Measurements from ENCODE around the gene STMN1.

STMN1 gene

DNA sequence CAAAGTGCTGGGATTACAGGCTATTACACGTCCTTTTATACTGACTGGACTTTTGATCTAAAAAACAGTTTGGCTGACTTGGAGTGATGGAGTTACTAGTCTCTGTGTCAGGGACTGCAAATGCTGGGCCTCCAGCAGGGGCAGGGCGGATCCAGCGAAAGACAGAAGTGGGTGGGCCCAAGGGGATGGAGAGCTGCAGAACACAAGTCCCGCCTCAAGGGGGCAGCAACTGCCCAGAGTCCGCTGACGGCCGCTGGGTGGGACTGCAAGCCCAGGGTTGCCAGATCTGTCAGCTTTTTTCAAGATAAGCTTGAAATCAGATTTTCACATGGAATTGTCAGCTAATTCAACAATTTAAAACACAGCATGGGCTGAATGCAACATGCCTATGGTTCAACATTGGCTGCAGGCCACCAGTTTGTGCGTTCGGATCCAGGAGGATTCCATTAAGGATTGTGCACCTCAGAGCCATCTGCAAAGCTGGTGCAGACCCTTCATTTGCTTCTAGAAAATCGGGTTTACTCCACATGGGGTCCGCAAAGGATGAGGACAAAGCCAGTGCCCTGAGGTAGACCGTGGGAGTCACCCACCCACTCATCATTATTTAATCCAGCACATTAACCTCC is 10.7 kb downstream of the STMN1 start:
- H3K36me3 ChIP-seq (ENCODE audit: control insufficient read depth in 1 of 2, insufficient read depth in 2 of 2, low read depth in 1 of 2, low read length in 2 of 2) = peaks cover 16 to 25% of the 10 kb centered on the region in 2 experiments
- DNase-seq = peak; percentile 90
- peak overlapping the region; percentile 11 for H3K27ac ChIP-seq (ENCODE audit: low read length, poor library complexity, severe bottlenecking)
- peaks cover 29% of the 10 kb centered on the region for H3K79me1 ChIP-seq (replicated peaks; ENCODE audit: low read length, poor library complexity, severe bottlenecking)
- peak overlapping the region; percentile 27 for H4K8ac ChIP-seq (ENCODE audit: low read length)
- 12% methylated on average over 10 of the region's 12 CpGs for WGBS
- H3K9me3 ChIP-seq (ENCODE audit: control insufficient read depth, low read length) = no peaks in the 10 kb centered on the region
- no peak overlapping the region for H2BK15ac ChIP-seq (ENCODE audit: low read depth, poor library complexity, severe bottlenecking)
- H2BK12ac ChIP-seq (ENCODE audit: low read length in 2 of 2) = peak overlapping the region in 1 of 2 experiments; percentile 12
- H2AK5ac ChIP-seq (ENCODE audit: low read length, severe bottlenecking) = peak overlapping the region; percentile 25
- no peak overlapping the region for H4K91ac ChIP-seq (ENCODE audit: low read length)
- H3K4me2 ChIP-seq (ENCODE audit: low read length, poor library complexity, severe bottlenecking) = no peak overlapping the region
- no peak overlapping the region for H2AFZ ChIP-seq (ENCODE audit: low read depth, low read length)
- H3K27me3 ChIP-seq (ENCODE audit: control insufficient read depth in 1 of 2, insufficient read depth in 1 of 2, low read length in 2 of 2) = no peaks in the 10 kb centered on the region
- H3K18ac ChIP-seq (ENCODE audit: low read depth in 1 of 2, low read length in 2 of 2) = no peak overlapping the region
- no peak overlapping the region for H3K23ac ChIP-seq (ENCODE audit: low read length in 2 of 2)
- no peak overlapping the region for H3K4ac ChIP-seq (ENCODE audit: low read depth in 1 of 2, low read length in 2 of 2)
- H3K14ac ChIP-seq (ENCODE audit: low read length in 2 of 2) = no peak overlapping the region
- peak overlapping the region; percentile 48 for H3K9ac ChIP-seq (ENCODE audit: low read length)
- no peak overlapping the region for H3K4me3 ChIP-seq (ENCODE audit: insufficient read depth in 1 of 2, low read depth in 1 of 2, low read length in 2 of 2)
- peaks cover 27% of the 10 kb centered on the region for H3K4me1 ChIP-seq (ENCODE audit: control insufficient read depth, insufficient read depth, low read depth, low read length)
- no peak overlapping the region for H2BK120ac ChIP-seq (ENCODE audit: low read depth, low read length)
- no peak overlapping the region for H2BK5ac ChIP-seq (ENCODE audit: low read depth, low read length, poor library complexity, severe bottlenecking)

- DNase-seq = peak; percentile 35
- H3K9me3 ChIP-seq (ENCODE audit: control insufficient read depth, low read length) = no peaks in the 10 kb centered on the region
- no peak overlapping the region for H3K4ac ChIP-seq (ENCODE audit: low read depth in 1 of 2, low read length in 2 of 2)
- peak overlapping the region; percentile 96 for H4K8ac ChIP-seq (ENCODE audit: low read length)
- no peak overlapping the region for H3K4me3 ChIP-seq (ENCODE audit: insufficient read depth in 1 of 2, low read depth in 1 of 2, low read length in 2 of 2)
- peaks cover 31% of the 10 kb centered on the region for H3K4me1 ChIP-seq (ENCODE audit: control insufficient read depth, insufficient read depth, low read depth, low read length)
- peak overlapping the region; percentile 77 for H4K91ac ChIP-seq (ENCODE audit: low read length)
- peak overlapping the region; percentile 14 to 64 for H3K18ac ChIP-seq (ENCODE audit: low read depth in 1 of 2, low read length in 2 of 2)
- H3K27me3 ChIP-seq (ENCODE audit: control insufficient read depth in 1 of 2, insufficient read depth in 1 of 2, low read length in 2 of 2) = no peaks in the 10 kb centered on the region
- no peak overlapping the region for H3K23ac ChIP-seq (ENCODE audit: low read length in 2 of 2)
- peaks cover 16% of the 10 kb centered on the region for H3K79me1 ChIP-seq (replicated peaks; ENCODE audit: low read length, poor library complexity, severe bottlenecking)
- no peak overlapping the region for H3K14ac ChIP-seq (ENCODE audit: low read length in 2 of 2)
- no peak overlapping the region for H3K4me2 ChIP-seq (ENCODE audit: low read length, poor library complexity, severe bottlenecking)
- H3K27ac ChIP-seq (ENCODE audit: low read length, poor library complexity, severe bottlenecking) = peak overlapping the region; percentile 62
- no peak overlapping the region for H2BK15ac ChIP-seq (ENCODE audit: low read depth, poor library complexity, severe bottlenecking)
- peak overlapping the region; percentile 68 for H2BK120ac ChIP-seq (ENCODE audit: low read depth, low read length)
- H2BK12ac ChIP-seq (ENCODE audit: low read length in 2 of 2) = peak overlapping the region in 1 of 2 experiments; percentile 50
- H2AFZ ChIP-seq (ENCODE audit: low read depth, low read length) = no peak overlapping the region
- peak overlapping the region; percentile 13 for H2AK5ac ChIP-seq (ENCODE audit: low read length, severe bottlenecking)
- H3K9ac ChIP-seq (ENCODE audit: low read length) = peak overlapping the region; percentile 89
- WGBS = 65% methylated on average over 3 of the region's 4 CpGs
- H2BK5ac ChIP-seq (ENCODE audit: low read depth, low read length, poor library complexity, severe bottlenecking) = no peak overlapping the region
- peaks cover 0 to 13% of the 10 kb centered on the region in 2 experiments for H3K36me3 ChIP-seq (ENCODE audit: control insufficient read depth in 1 of 2, insufficient read depth in 2 of 2, low read depth in 1 of 2, low read length in 2 of 2)
Measured at GRCh38 chr1:25893116-25893515, 13.1 kb downstream of the STMN1 start.

DNA sequence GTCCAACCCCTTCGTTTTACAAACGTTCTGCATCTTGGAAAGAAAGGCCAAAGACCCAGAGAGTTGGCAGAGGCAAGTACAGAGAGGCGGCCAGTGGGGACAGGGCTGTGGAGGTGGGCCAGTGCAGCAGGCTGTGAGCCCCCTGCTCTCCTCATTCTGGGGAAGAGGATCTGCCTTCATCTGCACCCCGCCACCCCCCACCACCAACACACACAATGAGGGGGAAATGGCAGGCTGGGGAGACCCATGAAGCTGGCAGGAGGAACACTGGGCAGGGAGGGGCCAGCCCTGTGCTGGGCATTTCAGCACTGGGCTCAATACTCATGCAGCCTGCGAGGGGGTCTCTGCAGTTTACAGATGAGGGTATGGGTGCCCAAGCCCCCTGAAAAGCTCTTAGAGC is 14.6 kb downstream of the STMN1 start:
- H4K8ac ChIP-seq (ENCODE audit: low read length) = peak overlapping the region; percentile 83

DNA sequence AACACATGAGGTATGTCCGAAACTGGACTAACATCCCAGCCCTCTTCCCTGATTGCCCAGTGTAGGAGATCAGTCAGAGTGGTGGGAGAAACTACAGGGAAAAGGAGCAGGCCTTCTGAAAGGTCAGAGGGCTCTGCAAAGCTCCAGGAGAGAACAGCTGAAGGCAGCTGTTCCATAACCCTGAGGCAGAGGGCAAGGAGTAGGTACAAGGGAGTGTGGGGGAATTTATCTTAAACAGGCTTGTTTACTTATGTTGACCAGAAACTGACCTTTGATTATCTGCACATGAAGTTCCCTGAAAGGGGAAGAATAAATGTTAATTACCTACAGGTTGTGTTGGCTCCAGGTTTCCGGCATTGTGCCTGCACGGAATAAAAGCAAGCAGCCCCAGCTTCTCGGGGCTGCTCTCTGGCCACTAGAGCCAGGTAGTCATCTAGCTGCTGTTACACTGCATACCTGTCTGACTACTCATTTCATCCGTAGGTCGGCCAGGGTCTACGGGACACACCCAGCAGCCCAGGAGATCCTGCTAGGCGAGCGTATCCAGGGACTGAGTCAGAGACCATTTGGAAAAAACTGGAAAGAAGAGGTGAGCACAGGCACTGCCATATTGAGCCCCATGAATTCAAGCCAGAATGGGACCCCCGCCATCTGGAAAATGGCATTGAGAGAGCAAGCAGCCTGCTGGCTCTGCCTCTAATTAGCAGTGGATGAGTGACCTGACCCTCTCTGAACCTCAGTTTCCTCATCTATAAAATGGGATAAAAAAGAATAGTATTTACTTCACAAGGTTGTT is 15.8 kb downstream of the STMN1 start:
- Histone ChIP-seq H3K4me3 (ENCODE audit: insufficient read depth in 1 of 2, low read depth in 1 of 2, low read length in 2 of 2) (no peak overlapping the region), H3K23ac (ENCODE audit: low read length in 2 of 2) (no peak overlapping the region), H3K4me2 (ENCODE audit: low read length, poor library complexity, severe bottlenecking) (no peak overlapping the region), H2AK5ac (ENCODE audit: low read length, severe bottlenecking) (peak overlapping the region; percentile 66), H3K36me3 (ENCODE audit: control insufficient read depth in 1 of 2, insufficient read depth in 2 of 2, low read depth in 1 of 2, low read length in 2 of 2) (peaks cover 0 to 6% of the 10 kb centered on the region in 2 experiments), H3K27ac (ENCODE audit: low read length, poor library complexity, severe bottlenecking) (peak overlapping the region; percentile 43), H3K4ac (ENCODE audit: low read depth in 1 of 2, low read length in 2 of 2) (no peak overlapping the region), H4K8ac (ENCODE audit: low read length) (peak overlapping the region; percentile 10), H3K27me3 (ENCODE audit: control insufficient read depth in 1 of 2, insufficient read depth in 1 of 2, low read length in 2 of 2) (no peaks in the 10 kb centered on the region), H3K14ac (ENCODE audit: low read length in 2 of 2) (peak overlapping the region in 1 of 2 experiments; percentile 44), H2BK5ac (ENCODE audit: low read depth, low read length, poor library complexity, severe bottlenecking) (no peak overlapping the region), H3K9ac (ENCODE audit: low read length) (no peak overlapping the region), H2BK15ac (ENCODE audit: low read depth, poor library complexity, severe bottlenecking) (no peak overlapping the region), H2BK120ac (ENCODE audit: low read depth, low read length) (no peak overlapping the region), H2AFZ (ENCODE audit: low read depth, low read length) (no peak overlapping the region), H3K18ac (ENCODE audit: low read depth in 1 of 2, low read length in 2 of 2) (peak overlapping the region in 1 of 2 experiments; percentile 72), H2BK12ac (ENCODE audit: low read length in 2 of 2) (peak overlapping the region; percentile 29 to 60), H3K9me3 (ENCODE audit: control insufficient read depth, low read length) (no peaks in the 10 kb centered on the region), H3K4me1 (ENCODE audit: control insufficient read depth, insufficient read depth, low read depth, low read length) (peaks cover 21% of the 10 kb centered on the region), H4K91ac (ENCODE audit: low read length) (no peak overlapping the region), H3K79me1 (replicated peaks; ENCODE audit: low read length, poor library complexity, severe bottlenecking) (peaks cover 9% of the 10 kb centered on the region)
- WGBS = 55% methylated on average over 10 of the region's 10 CpGs
- DNase-seq = peak; percentile 70

More for the DNA sequence above, 14.6 kb downstream of the STMN1 start:
- WGBS = 100% methylated on average over 2 of the region's 5 CpGs
- H3K79me1 ChIP-seq (replicated peaks; ENCODE audit: low read length, poor library complexity, severe bottlenecking) = peaks cover 9% of the 10 kb centered on the region
- peak overlapping the region; percentile 81 for H4K91ac ChIP-seq (ENCODE audit: low read length)
- H3K4me1 ChIP-seq (ENCODE audit: control insufficient read depth, insufficient read depth, low read depth, low read length) = peaks cover 30% of the 10 kb centered on the region
- peak overlapping the region; percentile 97 for H3K27ac ChIP-seq (ENCODE audit: low read length, poor library complexity, severe bottlenecking)
- H3K9me3 ChIP-seq (ENCODE audit: control insufficient read depth, low read length) = no peaks in the 10 kb centered on the region
- peak overlapping the region; percentile 92 for H2BK120ac ChIP-seq (ENCODE audit: low read depth, low read length)
- peak overlapping the region in 1 of 2 experiments; percentile 34 for H3K23ac ChIP-seq (ENCODE audit: low read length in 2 of 2)
- DNase-seq = no peak
- no peak overlapping the region for H2AFZ ChIP-seq (ENCODE audit: low read depth, low read length)
- peak overlapping the region in 1 of 2 experiments; percentile 23 for H3K4me3 ChIP-seq (ENCODE audit: insufficient read depth in 1 of 2, low read depth in 1 of 2, low read length in 2 of 2)
- H2BK15ac ChIP-seq (ENCODE audit: low read depth, poor library complexity, severe bottlenecking) = no peak overlapping the region
- H3K9ac ChIP-seq (ENCODE audit: low read length) = peak overlapping the region; percentile 89
- no peaks in the 10 kb centered on the region for H3K27me3 ChIP-seq (ENCODE audit: control insufficient read depth in 1 of 2, insufficient read depth in 1 of 2, low read length in 2 of 2)
- peak overlapping the region; percentile 75 to 91 for H3K18ac ChIP-seq (ENCODE audit: low read depth in 1 of 2, low read length in 2 of 2)
- H3K14ac ChIP-seq (ENCODE audit: low read length in 2 of 2) = peak overlapping the region in 1 of 2 experiments; percentile 45
- H2BK12ac ChIP-seq (ENCODE audit: low read length in 2 of 2) = peak overlapping the region; percentile 41 to 92
- H2BK5ac ChIP-seq (ENCODE audit: low read depth, low read length, poor library complexity, severe bottlenecking) = peak overlapping the region; percentile 89
- H2AK5ac ChIP-seq (ENCODE audit: low read length, severe bottlenecking) = peak overlapping the region; percentile 98
- H3K4me2 ChIP-seq (ENCODE audit: low read length, poor library complexity, severe bottlenecking) = no peak overlapping the region
- H3K4ac ChIP-seq (ENCODE audit: low read depth in 1 of 2, low read length in 2 of 2) = peak overlapping the region; percentile 93 to 97
- peaks cover 0 to 5% of the 10 kb centered on the region in 2 experiments for H3K36me3 ChIP-seq (ENCODE audit: control insufficient read depth in 1 of 2, insufficient read depth in 2 of 2, low read depth in 1 of 2, low read length in 2 of 2)

Data from mesenchymal stem cell (in vitro differentiated cells and primary cell).